ENCODE results near the gene SOCS7.

The SOCS7 gene

GRCh38 chr17:38363016-38363415, 11.4 kb downstream of the SOCS7 start:
- no peak for DNase-seq (ENCODE audit: low read depth)

GRCh38 chr17:38364741-38365140, 13.1 kb downstream of the SOCS7 start:
- no peak for DNase-seq (ENCODE audit: low read depth)

- no peak for DNase-seq (ENCODE audit: low read depth)
Observed at GRCh38 chr17:38369124-38369886, 17.7 kb downstream of the SOCS7 start.

- no peak for DNase-seq (ENCODE audit: low read depth)
Observed at GRCh38 chr17:38379448-38379847, 27.8 kb downstream of the SOCS7 start.

GRCh38 chr17:38395090-38395489, 43.4 kb downstream of the SOCS7 start:
- DNase-seq (ENCODE audit: low read depth), result no peak

- DNase-seq (ENCODE audit: low read depth), result no peak
Observed at GRCh38 chr17:38397227-38397626, 45.6 kb downstream of the SOCS7 start.

GRCh38 chr17:38400286-38400685, 48.6 kb downstream of the SOCS7 start:
- DNase-seq (ENCODE audit: low read depth), result no peak

- DNase-seq (ENCODE audit: low read depth), result no peak
Observed at GRCh38 chr17:38401459-38401858, 49.8 kb downstream of the SOCS7 start.

GRCh38 chr17:38402897-38403296, 51.3 kb downstream of the SOCS7 start:
- no peak for DNase-seq (ENCODE audit: low read depth)

GRCh38 chr17:38403491-38403890, 51.8 kb downstream of the SOCS7 start:
- DNase-seq (ENCODE audit: low read depth), result no peak

GRCh38 chr17:38404174-38404943, 52.7 kb downstream of the SOCS7 start:
- no peak for DNase-seq (ENCODE audit: low read depth)

GRCh38 chr17:38405654-38406053, 54.0 kb downstream of the SOCS7 start:
- DNase-seq (ENCODE audit: low read depth), result no peak

- DNase-seq (ENCODE audit: low read depth), result no peak
Observed at GRCh38 chr17:38410201-38410600, 58.6 kb downstream of the SOCS7 start.

GRCh38 chr17:38415250-38416194, 63.9 kb downstream of the SOCS7 start:
- no peak for DNase-seq (ENCODE audit: low read depth)

GRCh38 chr17:38416840-38417209, 65.2 kb downstream of the SOCS7 start:
- DNase-seq (ENCODE audit: low read depth), result no peak

GRCh38 chr17:38417210-38417951, 65.7 kb downstream of the SOCS7 start:
- no peak for DNase-seq (ENCODE audit: low read depth)

- no peak for DNase-seq (ENCODE audit: low read depth)
Observed at GRCh38 chr17:38418062-38418692, 66.5 kb downstream of the SOCS7 start.

- DNase-seq (ENCODE audit: low read depth), result no peak
Observed at GRCh38 chr17:38418693-38419507, 67.3 kb downstream of the SOCS7 start.

- DNase-seq (ENCODE audit: low read depth), result no peak
Observed at GRCh38 chr17:38419508-38419981, 67.9 kb downstream of the SOCS7 start.

- no peak for DNase-seq (ENCODE audit: low read depth)
Observed at GRCh38 chr17:38420518-38420917, 68.9 kb downstream of the SOCS7 start.

Data from HS-5 (cell line).